Suprapubic skin (tissue), 4 donors: ENCODE measurements around the gene TMEM178A.

ENCODE experiments used
- CTCF ChIP-seq, 2 donors: fragments of 200-600 bp in 1 of 2; fragments of 450-650 bp in 1 of 2; sonication (generic) in 1 of 2; IDR thresholded peaks; one replicate each; pipeline ENCODE4 v1.5.1; 2016 to 2019; ENCODE audit warnings: antibody characterized with exemption in 2 of 2, mild to moderate bottlenecking in 1 of 2, moderate library complexity in 1 of 2
- EP300 ChIP-seq: sonication (generic); formaldehyde crosslinking; IDR thresholded peaks from one replicate; pipeline ENCODE4 v1.6.1; 2017; ENCODE audit warnings: antibody characterized with exemption
- POLR2A ChIP-seq, 2 donors: fragments of 450-650 bp; IDR thresholded peaks; one replicate each; pipeline ENCODE4 v1.6.1; 2017; ENCODE audit warnings: antibody characterized with exemption in 2 of 2, mild to moderate bottlenecking in 2 of 2, moderate library complexity in 2 of 2
- POLR2AphosphoS5 ChIP-seq, 3 donors: sonication (generic); formaldehyde crosslinking; IDR thresholded peaks; one replicate each; pipeline ENCODE4 v1.6.1; 2017; ENCODE audit warnings: antibody characterized with exemption in 3 of 3

- TF ChIP-seq CTCF (IDR thresholded peaks at IDR 0.05) (no peak), POLR2A (IDR thresholded peaks at IDR 0.05) (no peak), POLR2AphosphoS5 (IDR thresholded peaks at IDR 0.05) (no peak), EP300 (no peak)
Measured at GRCh38 chr2:39717067-39717466, 51.4 kb downstream of the TMEM178A start.
